Measurements from ENCODE around the gene SUV39H2.
"Not testable (repeated sequence)": the region's sequence is repeated elsewhere in the genome, so short reads cannot be mapped to it uniquely, and the experiment has no call there.

SUV39H2 gene, protein sequence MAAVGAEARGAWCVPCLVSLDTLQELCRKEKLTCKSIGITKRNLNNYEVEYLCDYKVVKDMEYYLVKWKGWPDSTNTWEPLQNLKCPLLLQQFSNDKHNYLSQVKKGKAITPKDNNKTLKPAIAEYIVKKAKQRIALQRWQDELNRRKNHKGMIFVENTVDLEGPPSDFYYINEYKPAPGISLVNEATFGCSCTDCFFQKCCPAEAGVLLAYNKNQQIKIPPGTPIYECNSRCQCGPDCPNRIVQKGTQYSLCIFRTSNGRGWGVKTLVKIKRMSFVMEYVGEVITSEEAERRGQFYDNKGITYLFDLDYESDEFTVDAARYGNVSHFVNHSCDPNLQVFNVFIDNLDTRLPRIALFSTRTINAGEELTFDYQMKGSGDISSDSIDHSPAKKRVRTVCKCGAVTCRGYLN

GRCh38 chr10:14878266-14879123, at the start of gene SUV39H2:
SUV39H2 (plus strand) TSS chr10:14878866; CDS start chr10:14878889, 23 bp downstream.
- no peak for FAIRE-seq

GRCh38 chr10:14833106-14833505, 45.6 kb upstream of the SUV39H2 start:
- no peak for FAIRE-seq

DNA sequence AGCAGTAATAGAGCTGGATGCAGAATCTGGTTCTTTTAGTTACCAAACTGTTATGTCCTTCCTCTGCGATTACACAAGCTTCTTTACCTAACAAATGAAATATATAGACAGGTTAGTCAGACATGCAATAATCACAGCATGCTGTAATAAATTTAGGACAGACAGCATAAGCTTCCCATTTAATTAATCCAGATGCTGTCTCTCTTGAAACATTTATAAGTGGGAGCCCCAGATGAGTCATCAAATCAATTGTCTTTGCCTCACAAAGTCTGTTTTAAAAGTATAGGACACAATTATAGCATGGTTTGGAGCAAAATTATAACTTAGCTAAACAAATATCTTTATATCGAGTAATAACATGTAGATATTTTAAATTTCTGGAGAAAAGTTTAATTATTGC, 42.5 kb upstream of the SUV39H2 start:
- FAIRE-seq, result no peak

- no peak for FAIRE-seq
These were observed 41.5 kb upstream of the SUV39H2 start for GRCh38 chr10:14837003-14837756.

DNA sequence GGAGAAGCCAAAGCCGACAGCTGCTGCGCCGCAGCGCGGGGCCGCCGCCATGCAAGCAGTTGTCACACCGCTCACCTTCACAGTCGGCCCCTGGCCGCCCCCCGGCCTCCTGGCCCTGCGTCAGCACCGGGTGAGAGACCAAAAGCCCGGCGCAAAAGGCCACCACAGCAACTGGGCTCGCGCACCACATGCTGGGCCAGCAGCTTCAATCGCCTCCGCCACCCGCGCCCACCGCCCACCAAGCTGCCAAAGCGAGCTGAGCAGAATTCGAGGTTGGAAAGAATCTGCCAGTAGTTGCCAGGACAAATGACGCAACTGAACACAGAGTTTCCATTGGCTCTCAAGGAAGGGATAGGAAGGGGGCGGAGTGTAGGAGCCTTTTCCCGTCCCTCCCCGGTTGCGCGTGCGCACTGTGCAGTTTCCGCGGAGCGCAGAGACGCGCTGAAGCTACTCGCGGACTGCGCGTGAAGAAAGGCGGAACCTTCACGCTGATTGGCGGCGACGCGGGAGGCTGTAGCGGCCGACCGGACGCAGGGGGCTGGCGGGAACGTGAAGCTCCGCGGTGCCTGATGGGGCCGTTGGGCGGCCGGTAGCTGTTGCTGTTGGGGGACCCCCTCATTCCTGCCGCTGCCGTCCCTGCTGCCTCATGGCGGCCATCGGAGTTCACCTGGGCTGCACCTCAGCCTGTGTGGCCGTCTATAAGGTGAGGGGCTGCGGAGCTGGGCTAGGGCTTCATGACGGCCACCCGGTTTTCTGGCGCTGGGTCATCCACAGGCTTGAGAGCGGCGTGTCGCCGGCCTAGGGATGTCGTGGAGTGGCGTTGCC, 40.7 kb upstream of the SUV39H2 start, which contains the start of the genes CDNF, HSPA14 and MSANTD7:
TSS of gene CDNF (minus strand) at position 281 of the 825 bp plus-strand sequence. CDS start at position 190, 91 bp downstream.
TSS of gene HSPA14 (plus strand) at position 550 of the 825 bp plus-strand sequence. CDS start at position 647, 97 bp downstream.
TSS of gene MSANTD7 (plus strand) at position 550 of the 825 bp plus-strand sequence. CDS start 3,979 bp downstream, outside the sequence.
- peak; percentile 86 for FAIRE-seq

DNA sequence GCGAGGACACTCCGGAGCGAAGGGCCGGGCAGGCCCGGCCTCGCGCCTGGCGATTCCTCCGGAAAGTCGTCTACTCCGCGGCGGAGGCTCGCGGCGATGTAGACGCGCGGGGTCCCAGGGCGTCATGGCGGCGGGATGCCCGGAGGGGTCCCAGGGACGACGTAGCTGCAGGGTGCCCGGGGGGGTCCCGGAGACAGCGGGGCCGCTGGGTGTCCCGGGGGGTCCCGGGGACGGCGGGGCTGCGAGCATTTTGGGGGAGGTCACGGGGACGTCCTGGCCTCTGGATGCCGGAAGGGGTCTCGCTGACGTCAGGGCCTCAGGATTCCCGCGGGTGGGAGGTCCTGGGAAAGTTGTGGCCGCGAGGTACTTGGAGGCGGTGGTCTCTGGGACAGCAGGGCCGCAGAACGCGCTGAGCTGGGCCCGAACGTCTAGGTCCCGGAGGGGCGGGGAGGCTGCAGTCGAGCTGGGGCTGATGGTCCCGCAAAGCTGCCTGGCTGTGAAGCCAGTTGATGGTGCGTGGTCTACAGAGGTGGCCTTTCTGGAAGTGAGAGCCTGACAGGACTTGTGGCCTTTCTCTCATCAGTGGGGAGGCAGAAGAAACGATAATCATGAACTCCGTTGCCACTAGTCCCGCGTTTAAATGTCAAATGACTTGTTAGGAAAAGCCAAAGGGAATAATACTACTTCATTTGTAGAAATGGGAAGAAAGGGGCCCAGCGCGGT, 39.9 kb upstream of the SUV39H2 start:
- FAIRE-seq, result no peak

- FAIRE-seq, result no peak
These were observed 39.4 kb upstream of the SUV39H2 start for GRCh38 chr10:14839305-14839695.

DNA sequence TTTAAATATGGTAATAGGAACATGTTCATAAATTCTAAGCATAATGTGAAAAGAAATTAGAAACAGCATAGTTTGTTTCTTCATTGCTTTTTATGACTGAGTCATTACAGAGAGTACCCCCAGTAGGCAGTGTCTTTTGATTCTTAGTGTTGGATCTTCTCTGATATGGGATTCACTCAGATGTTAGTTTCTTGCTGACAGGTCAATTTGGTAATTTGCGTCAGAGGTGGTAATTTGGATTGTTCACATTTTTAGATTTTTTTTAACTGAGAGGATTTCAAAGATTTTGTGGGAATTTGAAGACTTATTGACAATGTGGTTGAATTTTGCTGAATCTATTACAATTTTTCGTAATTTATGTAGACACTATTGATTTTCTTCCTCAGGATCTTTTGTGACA, 38.5 kb upstream of the SUV39H2 start:
- no peak for FAIRE-seq

GRCh38 chr10:14843327-14843988, 35.2 kb upstream of the SUV39H2 start:
- no peak for FAIRE-seq

GRCh38 chr10:14844948-14845347, 33.7 kb upstream of the SUV39H2 start:
- FAIRE-seq, result no peak

- FAIRE-seq, result no peak
These were observed 26.4 kb upstream of the SUV39H2 start for GRCh38 chr10:14852236-14852635.

GRCh38 chr10:14855453-14855852, 23.2 kb upstream of the SUV39H2 start:
- no peak for FAIRE-seq

DNA sequence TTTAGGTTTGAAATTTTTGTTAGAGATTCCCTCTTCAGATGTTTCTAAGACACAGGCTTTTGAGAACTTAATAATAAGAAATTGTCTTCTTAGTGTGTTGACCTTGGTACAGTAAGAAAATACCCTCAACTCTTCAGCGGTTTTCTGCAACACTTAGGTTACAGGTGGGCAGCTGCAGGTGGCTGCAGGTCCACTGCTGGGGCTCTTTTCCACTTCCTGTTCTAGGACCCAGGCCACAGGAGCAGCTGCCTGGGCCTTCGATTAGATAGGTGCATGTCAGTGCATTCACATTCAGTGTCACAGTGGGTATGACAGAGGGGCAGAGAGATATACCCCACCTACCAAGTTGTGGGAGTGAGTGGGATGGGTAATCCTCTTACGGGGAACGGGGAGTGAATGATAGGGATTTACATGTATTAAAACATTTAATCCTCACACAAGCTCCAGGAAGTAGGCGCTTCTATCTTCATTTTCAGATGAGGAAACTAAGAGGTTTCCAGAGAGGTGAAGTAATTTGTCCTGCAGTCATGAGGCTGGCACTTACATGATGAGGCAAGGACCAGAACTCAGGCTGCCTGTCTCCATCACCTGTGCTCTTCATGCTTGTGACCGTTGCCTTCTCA, 20.2 kb upstream of the SUV39H2 start:
- no peak for FAIRE-seq

DNA sequence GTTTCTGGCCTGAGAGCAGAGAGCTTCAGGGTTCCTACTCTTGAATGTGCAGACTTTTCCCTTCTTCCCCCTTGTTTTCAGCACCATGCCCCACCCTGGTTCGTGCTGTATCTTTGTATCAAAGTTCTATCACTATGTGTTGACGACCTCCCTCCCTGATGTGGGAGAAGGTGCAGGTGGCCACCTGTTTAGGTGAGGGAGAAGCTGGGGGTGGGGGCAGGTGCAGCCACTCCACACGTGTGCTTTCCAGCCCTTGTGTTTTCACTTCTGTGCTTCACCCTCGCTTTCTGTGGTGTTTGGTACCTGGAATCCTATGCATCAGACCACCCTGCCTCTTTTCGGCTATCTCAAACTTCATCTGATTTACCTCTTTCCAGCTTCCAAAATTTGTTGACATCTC, 19.6 kb upstream of the SUV39H2 start:
- no peak for FAIRE-seq

- no peak for FAIRE-seq
These were observed 18.9 kb upstream of the SUV39H2 start for GRCh38 chr10:14859775-14860174.

GRCh38 chr10:14860791-14861190, 17.9 kb upstream of the SUV39H2 start:
- FAIRE-seq, result no peak

DNA sequence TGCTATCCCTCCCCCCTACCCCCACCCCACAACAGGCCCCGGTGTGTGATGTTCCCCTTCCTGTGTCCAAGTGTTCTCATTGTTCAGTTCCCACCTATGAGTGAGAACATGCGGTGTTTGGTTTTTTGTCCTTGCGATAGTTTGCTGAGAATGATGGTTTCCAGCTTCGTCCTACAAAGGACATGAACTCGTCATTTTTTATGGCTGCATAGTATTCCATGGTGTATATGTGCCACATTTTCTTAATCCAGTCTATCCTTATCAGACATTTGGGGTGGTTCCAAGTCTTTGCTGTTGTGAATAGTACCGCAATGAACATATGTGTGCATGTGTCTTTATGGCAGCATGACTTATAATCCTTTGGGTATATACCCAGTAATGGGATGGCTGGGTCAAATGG, 14.2 kb upstream of the SUV39H2 start:
- not testable (repeated sequence) for FAIRE-seq

GRCh38 chr10:14864871-14865270, 13.8 kb upstream of the SUV39H2 start:
- not testable (repeated sequence) for FAIRE-seq

GRCh38 chr10:14873090-14873760, 5.4 kb upstream of the SUV39H2 start:
- no peak for FAIRE-seq
